CD4-positive, alpha-beta T cell treated with Interleukin-15 for 1 hour (primary cell): ENCODE results near the gene IDH2.
"Not testable (repeated sequence)": the region's sequence is repeated elsewhere in the genome, so short reads cannot be mapped to it uniquely, and the experiment has no call there.

Experiments
- DNase-seq: peaks from one replicate; pipeline ENCODE4 v3.0.0-alpha.2; 2020

IDH2 gene

GRCh38 chr15:90083954-90084607, 18.2 kb downstream of the IDH2 start:
- no peak for DNase-seq

GRCh38 chr15:90083419-90083818, 18.8 kb downstream of the IDH2 start:
- no peak for DNase-seq

- no peak for DNase-seq
These were observed 20.0 kb downstream of the IDH2 start for GRCh38 chr15:90082140-90082715.

GRCh38 chr15:90080818-90081393, 21.4 kb downstream of the IDH2 start:
- no peak for DNase-seq

- DNase-seq: no peak
These were observed 21.9 kb downstream of the IDH2 start for GRCh38 chr15:90080458-90080755.

- DNase-seq: no peak
These were observed 22.4 kb downstream of the IDH2 start for GRCh38 chr15:90079619-90080457.

- no peak for DNase-seq
These were observed 23.3 kb downstream of the IDH2 start for GRCh38 chr15:90078965-90079364.

GRCh38 chr15:90076716-90077115, 25.6 kb downstream of the IDH2 start:
- DNase-seq: no peak

- DNase-seq: no peak
These were observed 26.6 kb downstream of the IDH2 start for GRCh38 chr15:90075420-90076289.

GRCh38 chr15:90074916-90075315, 27.4 kb downstream of the IDH2 start:
- DNase-seq: no peak

GRCh38 chr15:90074023-90074422, 28.2 kb downstream of the IDH2 start:
- no peak for DNase-seq

GRCh38 chr15:90072978-90073640, 29.2 kb downstream of the IDH2 start:
- no peak for DNase-seq

- DNase-seq: peak; percentile 79
These were observed 31.0 kb downstream of the IDH2 start for GRCh38 chr15:90071220-90071807.

- DNase-seq: not testable (repeated sequence)
These were observed 31.6 kb downstream of the IDH2 start for GRCh38 chr15:90070623-90071022.

GRCh38 chr15:90067953-90068606, 34.2 kb downstream of the IDH2 start:
- no peak for DNase-seq

GRCh38 chr15:90067181-90067952, 34.9 kb downstream of the IDH2 start:
- no peak for DNase-seq

GRCh38 chr15:90065682-90066049, 36.6 kb downstream of the IDH2 start:
- DNase-seq: no peak

GRCh38 chr15:90064911-90065681, 37.2 kb downstream of the IDH2 start:
- DNase-seq: peak; percentile 39

GRCh38 chr15:90063770-90064247, 38.5 kb downstream of the IDH2 start:
- DNase-seq: peak; percentile 79
